ENCODE data around the gene KPNA6. TPM values are rescaled to one million over a fixed set of nuclear protein-coding genes. Genes with fewer than 3 reads are reported as not detected.

KPNA6 gene
- total and polyA plus RNA-seq, 9 of the 15 experiments (the other 6 are each of a cell fraction or from before 2014, with no cell fraction given), result 20.1 to 54.6 (median 32.2) TPM

DNA sequence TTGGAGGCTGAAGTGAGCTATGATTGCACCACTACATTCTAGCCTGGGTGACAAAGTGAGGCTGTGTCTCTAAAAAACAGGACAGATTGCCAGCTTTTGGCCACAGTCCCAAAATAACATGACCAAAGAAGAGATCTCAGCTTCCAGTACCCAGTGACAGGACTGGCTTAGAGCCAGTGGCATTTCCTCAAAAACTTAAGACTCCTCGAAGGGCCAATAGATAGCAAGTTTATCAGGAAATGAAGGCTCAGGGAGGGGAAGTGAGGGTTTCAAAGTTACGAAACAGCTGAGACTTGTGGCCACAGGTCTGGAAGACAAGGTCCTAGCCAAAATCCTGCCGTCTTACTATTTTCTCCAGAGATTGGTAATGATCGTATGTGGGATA is 41.4 kb upstream of the KPNA6 start (continued):
- TF ChIP-seq, protein P1, sequence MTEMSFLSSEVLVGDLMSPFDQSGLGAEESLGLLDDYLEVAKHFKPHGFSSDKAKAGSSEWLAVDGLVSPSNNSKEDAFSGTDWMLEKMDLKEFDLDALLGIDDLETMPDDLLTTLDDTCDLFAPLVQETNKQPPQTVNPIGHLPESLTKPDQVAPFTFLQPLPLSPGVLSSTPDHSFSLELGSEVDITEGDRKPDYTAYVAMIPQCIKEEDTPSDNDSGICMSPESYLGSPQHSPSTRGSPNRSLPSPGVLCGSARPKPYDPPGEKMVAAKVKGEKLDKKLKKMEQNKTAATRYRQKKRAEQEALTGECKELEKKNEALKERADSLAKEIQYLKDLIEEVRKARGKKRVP (CRISPR knock-in tag; IDR thresholded peaks at IDR 0.05), result no peak
- TF ChIP-seq ZNF347 (CRISPR knock-in tag; IDR thresholded peaks at IDR 0.05; ENCODE audit: low read depth) (no peak), C11orf30 (IDR thresholded peaks at IDR 0.05; ENCODE audit: low read depth) (no peak), ZNF263 (CRISPR knock-in tag; IDR thresholded peaks at IDR 0.05; ENCODE audit: borderline replicate concordance) (0 out of 2 replicates have a peak, but pooled peaks have one; percentile 33), ZNF639 (CRISPR knock-in tag; conservative IDR thresholded peaks at IDR 0.05 in 1 of 2, IDR thresholded peaks at IDR 0.05 in 1 of 2) (0 out of 4 replicates have a peak, but pooled peaks of 1 of the 2 experiments have one; percentile 43), EGR1 (conservative IDR thresholded peaks at IDR 0.05) (no peak), ZNF140 (CRISPR knock-in tag; IDR thresholded peaks at IDR 0.05) (no peak), ASH1L (IDR thresholded peaks at IDR 0.05; ENCODE audit: borderline replicate concordance, low read depth, partially characterized antibody) (no peak), MAFF (IDR thresholded peaks at IDR 0.05; ENCODE audit: low read length) (no peak), MBD1 (CRISPR knock-in tag; IDR thresholded peaks at IDR 0.05) (no peak), GATAD2B (IDR thresholded peaks at IDR 0.05; ENCODE audit: borderline replicate concordance) (no peak), SOX6 (IDR thresholded peaks at IDR 0.05) (peak; percentile 54; the same call in 1 of the 2 replicates), ZFPM2 (CRISPR knock-in tag; IDR thresholded peaks at IDR 0.05) (no peak), CREB5 (CRISPR knock-in tag; IDR thresholded peaks at IDR 0.05) (no peak), MAZ (CRISPR knock-in tag; conservative IDR thresholded peaks at IDR 0.05 in 1 of 2, IDR thresholded peaks at IDR 0.05 in 1 of 2) (no peak), EZH2 (IDR thresholded peaks at IDR 0.05; ENCODE audit: borderline replicate concordance, low read depth, low read length) (no peak), CREB3 (tag; conservative IDR thresholded peaks at IDR 0.05; ENCODE audit: low read depth) (no peak), ZNF41 (CRISPR knock-in tag; conservative IDR thresholded peaks at IDR 0.05) (no peak), SMARCC2 (IDR thresholded peaks at IDR 0.05; ENCODE audit: low read depth) (no peak), ATF7 (IDR thresholded peaks at IDR 0.05) (peak; percentile 28; the same call in 1 of the 2 replicates)
- TF ChIP-seq, protein P2, sequence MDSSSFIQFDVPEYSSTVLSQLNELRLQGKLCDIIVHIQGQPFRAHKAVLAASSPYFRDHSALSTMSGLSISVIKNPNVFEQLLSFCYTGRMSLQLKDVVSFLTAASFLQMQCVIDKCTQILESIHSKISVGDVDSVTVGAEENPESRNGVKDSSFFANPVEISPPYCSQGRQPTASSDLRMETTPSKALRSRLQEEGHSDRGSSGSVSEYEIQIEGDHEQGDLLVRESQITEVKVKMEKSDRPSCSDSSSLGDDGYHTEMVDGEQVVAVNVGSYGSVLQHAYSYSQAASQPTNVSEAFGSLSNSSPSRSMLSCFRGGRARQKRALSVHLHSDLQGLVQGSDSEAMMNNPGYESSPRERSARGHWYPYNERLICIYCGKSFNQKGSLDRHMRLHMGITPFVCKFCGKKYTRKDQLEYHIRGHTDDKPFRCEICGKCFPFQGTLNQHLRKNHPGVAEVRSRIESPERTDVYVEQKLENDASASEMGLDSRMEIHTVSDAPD (CRISPR knock-in tag; IDR thresholded peaks at IDR 0.05), result no peak
